Middle frontal gyrus (tissue), 1 donor: ENCODE data around the gene KCNQ4.

ENCODE experiments used
- DNase-seq: peaks from one replicate; pipeline ENCODE4 v3.0.0-alpha.2; 2015; ENCODE audit warnings: low spot score; ENCODE audit errors: extremely low spot score

KCNQ4 gene

GRCh38 chr1:40887652-40888051 lies 104.1 kb downstream of the KCNQ4 start:
- DNase-seq: no peak
